DND-41 (cell line): Measurements from ENCODE around the gene PDE8A.

Source experiments
- EZH2 ChIP-seq: IDR thresholded peaks from 3 replicates; pipeline ENCODE4 v1.6.1; 2012; ENCODE audit warnings: borderline replicate concordance, low read depth, mild to moderate bottlenecking, moderate library complexity, low read length, inconsistent platforms; ENCODE audit not compliant: severe bottlenecking
- TF ChIP-seq, protein P1 (sequence below): IDR thresholded peaks from 2 replicates; pipeline ENCODE4 v1.5.1; 2012; ENCODE audit warnings: borderline replicate concordance, low read length, moderate library complexity, mild to moderate bottlenecking; ENCODE audit not compliant: poor library complexity, severe bottlenecking; ENCODE audit errors: extremely low read depth

DNA sequence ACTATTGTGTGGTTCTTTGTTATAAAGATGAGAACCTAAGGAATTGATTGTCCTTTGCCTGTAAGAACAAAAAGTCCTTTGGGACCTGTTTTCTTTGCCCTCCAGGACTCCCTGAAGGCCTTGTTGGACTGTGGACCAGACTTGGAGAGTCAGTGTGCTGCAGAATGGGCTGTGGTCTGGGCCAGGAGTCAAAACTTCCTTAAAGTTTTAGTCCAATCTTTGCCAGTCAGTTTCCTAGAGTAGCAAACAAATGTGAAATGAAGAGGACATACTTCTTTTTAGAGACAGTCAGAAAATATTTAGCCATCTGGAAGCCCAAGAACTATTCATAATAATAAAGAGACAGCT is 45.4 kb downstream of the PDE8A start:
- TF ChIP-seq, protein P1, sequence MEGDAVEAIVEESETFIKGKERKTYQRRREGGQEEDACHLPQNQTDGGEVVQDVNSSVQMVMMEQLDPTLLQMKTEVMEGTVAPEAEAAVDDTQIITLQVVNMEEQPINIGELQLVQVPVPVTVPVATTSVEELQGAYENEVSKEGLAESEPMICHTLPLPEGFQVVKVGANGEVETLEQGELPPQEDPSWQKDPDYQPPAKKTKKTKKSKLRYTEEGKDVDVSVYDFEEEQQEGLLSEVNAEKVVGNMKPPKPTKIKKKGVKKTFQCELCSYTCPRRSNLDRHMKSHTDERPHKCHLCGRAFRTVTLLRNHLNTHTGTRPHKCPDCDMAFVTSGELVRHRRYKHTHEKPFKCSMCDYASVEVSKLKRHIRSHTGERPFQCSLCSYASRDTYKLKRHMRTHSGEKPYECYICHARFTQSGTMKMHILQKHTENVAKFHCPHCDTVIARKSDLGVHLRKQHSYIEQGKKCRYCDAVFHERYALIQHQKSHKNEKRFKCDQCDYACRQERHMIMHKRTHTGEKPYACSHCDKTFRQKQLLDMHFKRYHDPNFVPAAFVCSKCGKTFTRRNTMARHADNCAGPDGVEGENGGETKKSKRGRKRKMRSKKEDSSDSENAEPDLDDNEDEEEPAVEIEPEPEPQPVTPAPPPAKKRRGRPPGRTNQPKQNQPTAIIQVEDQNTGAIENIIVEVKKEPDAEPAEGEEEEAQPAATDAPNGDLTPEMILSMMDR = no peak
- no peak for TF ChIP-seq EZH2
